Stimulated activated CD8-positive, alpha-beta memory T cell treated with anti-CD3 and anti-CD28 coated beads, Interleukin-15, amount 100 ng/mL, for 24 hours (primary cell): ENCODE measurements around the gene WNT3A.

Experiments used
- DNase-seq: peaks from one replicate; pipeline ENCODE4 v3.0.0-alpha.2; 2020; ENCODE audit warnings: low read depth

The WNT3A gene

GRCh38 chr1:228031276-228031995 is 24.6 kb downstream of the WNT3A start:
- DNase-seq: no peak

DNA sequence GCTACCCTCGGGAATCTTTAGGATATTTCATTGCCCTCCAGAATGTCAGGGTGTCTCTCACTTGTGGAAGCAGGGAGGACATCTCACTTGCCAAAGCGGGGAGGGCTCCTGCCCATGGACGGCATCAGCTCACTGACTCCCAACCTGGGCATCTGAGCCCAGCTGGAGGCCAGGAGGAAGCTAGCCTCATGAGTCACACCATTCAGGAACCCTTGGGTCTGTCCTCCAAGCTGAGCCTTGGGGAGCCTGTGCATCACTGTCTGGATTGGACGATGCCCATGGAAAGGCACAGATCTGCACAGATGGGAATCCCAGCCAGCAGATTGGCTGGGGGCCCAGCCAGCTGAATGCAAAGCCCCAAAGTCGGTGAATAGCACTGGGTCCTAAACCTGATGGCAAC is 25.2 kb downstream of the WNT3A start:
- no peak for DNase-seq

DNA sequence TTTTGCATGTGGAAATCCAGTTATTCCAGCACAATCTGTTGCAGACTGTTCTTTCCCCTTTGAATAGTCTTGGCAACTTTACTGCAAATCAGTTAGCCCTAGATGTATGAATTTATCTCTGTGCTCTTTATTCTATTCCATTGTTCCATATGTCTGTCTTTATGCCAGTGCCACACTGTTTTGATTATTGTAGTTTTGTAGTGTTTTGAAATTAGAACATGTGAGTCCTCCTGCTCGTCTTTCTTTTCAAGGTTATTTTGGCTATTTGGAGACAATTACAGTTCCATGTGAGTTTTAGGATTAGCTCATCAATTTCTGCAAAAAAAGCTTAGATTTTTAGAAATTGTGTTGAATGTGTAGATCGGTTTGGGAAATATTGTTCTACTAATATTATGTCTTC is 26.6 kb downstream of the WNT3A start:
- no peak for DNase-seq

- no peak for DNase-seq
These were observed 28.4 kb downstream of the WNT3A start for GRCh38 chr1:228034954-228035837.

GRCh38 chr1:228035844-228036243 is 29.0 kb downstream of the WNT3A start:
- DNase-seq: no peak

DNA sequence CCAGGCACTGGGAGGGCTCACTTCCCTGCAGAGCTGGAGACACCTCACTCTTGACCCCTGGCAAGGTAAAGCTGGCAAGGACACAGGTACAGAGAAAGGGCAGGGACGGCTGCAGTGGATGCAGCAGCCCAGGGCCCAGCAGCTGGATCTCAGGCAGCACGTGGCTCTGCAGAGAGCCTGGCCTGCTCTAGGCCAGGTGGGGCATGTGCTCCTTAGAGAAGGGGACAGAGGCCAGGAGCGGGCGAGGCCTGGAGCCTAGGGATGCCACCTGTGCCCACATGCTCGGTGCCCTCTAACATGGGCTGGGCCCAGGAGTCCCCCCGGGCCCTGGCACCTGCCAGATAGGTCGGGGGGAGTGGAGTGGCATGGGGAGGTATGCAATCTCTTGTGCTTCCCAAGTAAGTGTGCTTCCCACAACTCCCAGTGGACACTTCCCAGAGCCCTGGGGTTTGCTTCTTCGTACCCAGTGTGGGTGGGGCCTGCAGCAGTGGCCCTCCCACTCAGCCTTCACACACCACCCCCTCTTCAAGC is 30.0 kb downstream of the WNT3A start:
- DNase-seq: no peak

DNA sequence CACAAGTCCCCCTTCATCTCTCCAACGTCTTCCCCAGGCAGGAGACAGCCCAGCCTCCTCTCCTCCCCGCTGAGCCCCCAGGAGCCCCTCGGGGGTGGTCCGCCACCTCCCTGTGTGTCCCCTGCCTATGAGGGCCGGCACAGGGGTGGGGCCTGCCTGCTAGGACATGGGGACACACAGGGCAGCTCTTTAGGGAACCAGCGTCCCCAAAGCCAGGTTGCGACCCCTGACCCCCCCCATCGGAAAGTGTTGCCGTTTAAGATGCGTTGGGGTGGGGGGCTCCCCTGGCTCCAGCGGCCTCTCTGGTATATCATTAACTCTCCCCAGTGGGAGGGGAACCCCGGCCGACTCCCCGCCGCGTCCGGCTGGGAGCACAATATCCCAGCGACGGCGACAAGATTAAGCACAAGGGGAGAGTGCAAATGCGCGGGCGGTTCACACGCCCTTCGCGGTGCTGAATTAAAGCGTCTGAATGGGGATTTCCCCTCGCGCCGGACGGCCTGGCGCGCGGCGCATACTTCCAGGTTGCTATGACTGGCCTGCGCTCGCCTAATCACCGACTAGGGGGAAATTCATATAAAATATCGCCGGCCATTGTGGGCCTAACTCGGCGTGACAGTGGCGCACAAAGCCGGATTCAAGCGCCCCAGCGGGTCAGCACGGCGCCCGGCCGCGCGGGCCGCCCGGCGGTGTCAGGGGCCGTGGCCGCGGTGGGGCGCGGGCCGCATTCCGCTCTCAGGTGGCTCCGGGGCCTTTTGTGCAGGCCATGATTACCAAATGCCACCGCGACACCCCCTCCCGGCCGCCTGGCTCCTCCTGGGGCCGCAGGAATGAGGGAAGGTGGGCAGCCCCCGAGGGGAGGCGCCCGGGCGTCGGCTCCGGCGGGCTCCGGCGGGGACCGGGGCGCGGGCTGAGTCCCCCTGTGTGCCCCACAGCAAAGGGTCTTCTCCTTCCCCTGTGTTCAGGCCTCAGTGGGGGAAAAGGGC is 30.9 kb downstream of the WNT3A start:
- DNase-seq: no peak

DNA sequence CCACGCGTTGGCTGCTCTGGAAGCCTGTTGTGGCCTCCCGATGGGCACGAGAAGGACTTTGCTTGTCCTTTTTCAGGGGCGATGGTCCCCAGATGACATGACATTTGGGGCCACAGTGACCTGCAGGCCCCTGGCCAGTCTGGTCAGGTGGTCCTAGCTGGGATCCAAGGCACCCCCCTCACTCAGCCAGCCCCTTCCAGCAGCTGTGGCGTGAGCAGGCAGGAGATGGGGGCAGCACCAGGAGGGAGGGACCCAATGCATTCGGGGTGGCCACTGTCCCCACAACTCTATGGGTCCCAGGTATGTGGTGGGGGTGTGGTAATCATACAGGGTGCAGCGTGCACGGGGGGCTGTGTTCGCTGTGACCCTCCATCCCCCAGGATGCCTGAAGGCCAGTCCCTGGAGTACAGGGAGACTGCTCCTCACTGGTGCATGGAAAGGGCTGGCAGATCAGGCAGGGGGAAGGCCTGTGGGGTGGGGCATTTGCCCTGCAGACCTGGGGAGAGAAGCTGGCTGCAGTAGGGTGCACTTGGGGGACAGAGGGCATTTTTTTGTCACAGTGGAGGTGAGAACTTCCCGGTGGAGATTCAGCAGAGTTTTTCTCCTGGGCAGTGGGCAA is 31.7 kb downstream of the WNT3A start:
- no peak for DNase-seq

- DNase-seq: no peak
These were observed 32.5 kb downstream of the WNT3A start for GRCh38 chr1:228039006-228039903.

DNA sequence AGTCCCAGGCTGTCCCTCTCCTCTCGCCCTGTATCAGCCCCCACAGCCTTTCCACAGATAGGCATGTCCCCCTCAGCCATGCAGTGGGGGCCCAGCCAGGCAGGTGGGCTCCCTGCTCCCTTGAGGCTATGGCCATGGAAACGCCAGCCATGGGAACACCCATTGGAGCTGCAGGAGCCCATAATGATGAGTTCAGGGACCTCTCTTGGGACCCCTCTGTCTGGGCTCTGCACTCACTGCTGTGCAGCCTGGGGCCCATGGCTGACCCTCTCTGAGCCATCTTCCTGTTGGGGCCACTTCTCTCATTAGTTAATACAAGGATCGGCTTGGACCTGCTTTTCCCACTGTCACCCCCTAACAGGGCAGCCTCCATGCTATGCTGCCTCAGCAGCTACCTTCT is 33.2 kb downstream of the WNT3A start:
- DNase-seq: no peak

DNA sequence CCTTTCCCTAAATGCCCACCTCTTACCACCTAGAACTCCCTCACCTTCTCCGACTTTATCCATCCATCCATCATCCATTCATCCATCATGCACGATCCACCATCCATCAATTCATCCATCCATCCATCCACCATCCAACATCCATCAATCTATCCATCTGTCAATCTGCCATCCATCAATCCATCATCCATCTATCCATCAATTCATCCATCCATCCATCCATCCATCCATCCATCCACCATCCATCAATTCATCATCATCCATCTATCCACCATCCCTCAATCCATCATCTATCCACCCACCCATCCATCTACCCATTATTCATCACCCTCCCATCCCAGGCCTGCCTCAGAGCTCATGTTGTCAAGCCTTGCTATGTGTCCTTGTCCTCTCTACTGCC is 34.5 kb downstream of the WNT3A start:
- DNase-seq: no peak

DNA sequence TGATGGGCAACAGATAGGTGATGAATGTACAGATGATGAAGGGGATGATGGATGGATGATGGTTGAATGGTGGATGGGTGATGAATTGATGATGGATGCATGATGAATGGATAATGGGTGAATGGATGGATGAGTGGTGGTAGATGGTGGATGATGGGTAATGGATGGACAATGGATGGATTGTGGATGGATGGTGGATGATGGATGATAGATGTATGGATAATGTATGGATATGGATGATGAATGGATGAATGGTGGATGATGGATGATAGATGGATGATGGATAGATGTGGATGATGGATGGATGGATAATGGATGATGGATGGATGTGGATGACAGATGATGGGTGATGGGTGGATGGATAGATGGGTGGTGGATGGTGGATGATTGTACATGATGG is 35.7 kb downstream of the WNT3A start:
- no peak for DNase-seq

DNA sequence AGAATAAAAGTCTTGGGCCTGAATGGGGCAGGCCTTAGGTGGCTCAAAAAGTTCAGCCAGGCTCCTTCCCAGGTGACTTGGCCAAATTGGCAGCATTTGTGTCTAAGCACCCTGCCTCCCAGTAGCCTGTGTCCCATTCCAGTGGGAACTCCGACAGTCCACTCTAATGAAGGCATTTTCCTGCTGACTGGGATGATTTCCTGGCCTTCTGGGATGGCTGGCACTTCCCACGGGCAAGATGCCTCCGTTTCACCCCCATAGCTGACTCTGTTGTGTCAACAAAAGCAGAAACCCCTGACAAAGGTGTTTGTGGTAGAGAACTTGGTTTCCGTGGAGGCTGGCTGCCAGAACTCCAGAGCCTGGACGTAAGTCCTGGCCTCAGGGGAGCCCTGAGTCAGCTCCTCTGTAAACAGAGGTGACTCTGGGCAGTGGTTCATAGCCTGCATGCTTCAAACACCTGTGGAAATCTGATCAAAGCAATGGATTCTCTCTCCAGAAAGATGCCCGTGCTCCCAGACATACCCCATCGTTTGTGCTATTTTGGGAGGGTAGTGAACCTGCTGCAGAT is 36.6 kb downstream of the WNT3A start:
- no peak for DNase-seq

DNA sequence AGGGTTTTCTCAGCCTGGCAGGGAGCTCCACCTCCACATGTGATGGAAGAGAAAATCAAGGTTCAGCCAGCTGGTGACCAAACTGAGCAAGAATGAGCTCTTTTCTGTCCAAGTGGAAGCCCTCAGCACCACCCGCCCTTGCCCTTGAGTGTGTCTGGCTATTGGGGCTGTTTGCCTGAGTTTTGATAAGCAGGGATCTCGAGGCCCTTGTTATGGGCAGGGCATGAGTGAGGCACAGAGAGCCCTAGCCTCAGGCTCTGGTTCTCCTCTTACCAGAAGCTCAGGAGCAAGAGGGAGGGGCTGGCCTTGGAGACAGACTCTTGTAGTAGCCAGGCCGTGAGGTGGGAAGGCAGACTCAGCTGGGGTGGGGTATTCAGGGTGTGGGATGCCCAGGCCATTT is 38.2 kb downstream of the WNT3A start:
- DNase-seq: no peak

DNA sequence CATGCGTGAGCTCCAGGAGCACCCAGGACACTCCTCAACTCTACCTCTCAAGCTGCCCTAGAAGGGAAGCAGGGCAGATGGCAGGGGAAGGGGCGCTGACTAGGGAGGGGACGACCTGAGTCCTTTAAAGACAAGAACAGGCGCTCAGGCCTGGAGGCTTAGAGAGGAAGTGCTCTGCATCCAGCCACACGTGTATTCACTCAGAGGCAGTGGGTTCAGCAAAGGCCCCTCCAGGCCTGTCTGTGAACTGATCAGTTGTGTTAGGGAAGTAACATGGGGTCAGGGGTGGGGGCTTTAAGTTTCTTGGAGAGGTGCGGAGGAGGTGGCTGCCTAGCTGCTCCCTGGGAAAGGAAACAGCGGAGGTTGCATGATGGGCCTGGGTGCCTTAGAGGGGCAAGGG is 38.6 kb downstream of the WNT3A start:
- DNase-seq: no peak

GRCh38 chr1:228045871-228046270 is 39.1 kb downstream of the WNT3A start:
- no peak for DNase-seq

- no peak for DNase-seq
These were observed 39.8 kb downstream of the WNT3A start for GRCh38 chr1:228046421-228047182.

GRCh38 chr1:228047183-228047466 is 40.3 kb downstream of the WNT3A start:
- DNase-seq: no peak

GRCh38 chr1:228048120-228048519 is 41.3 kb downstream of the WNT3A start:
- DNase-seq: no peak
